ENCODE results near the gene KDM4C. TPM values are rescaled to one million over a fixed set of nuclear protein-coding genes. Genes with fewer than 3 reads are reported as not detected.
"Not testable (repeated sequence)": the region's sequence is repeated elsewhere in the genome, so short reads cannot be mapped to it uniquely, and the experiment has no call there.

Gene KDM4C
- polyA plus RNA-seq, 1 experiment: 12.1 TPM

GRCh38 chr9:7028591-7028990 lies 270.8 kb downstream of the KDM4C start:
- H3K27me3 ChIP-seq (ENCODE audit: control insufficient read depth, insufficient read depth, low read length): no peaks in the 10 kb centered on the region
- H3K9me3 ChIP-seq (ENCODE audit: control insufficient read depth, insufficient read depth, low read length): no peaks in the 10 kb centered on the region
- POLR2A ChIA-PET: no interaction called here
- H3K27ac ChIP-seq (ENCODE audit: low read depth, low read length): no peak overlapping the region
- no peak overlapping the region for H3K4me3 ChIP-seq (ENCODE audit: low read depth, low read length)
- CTCF ChIA-PET: interaction anchor here (0.6 kb wide), 1 partner anchor 717 kb away, joined by 3 read pairs; no protein-coding TSS in a partner anchor
- no peak for DNase-seq (ENCODE audit: low read depth, low spot score)
- TF ChIP-seq CTCF (IDR thresholded peaks at IDR 0.05; ENCODE audit: low read depth, low read length): no peak

- H3K4me3 ChIP-seq (ENCODE audit: low read depth, low read length); H3K27me3 ChIP-seq (ENCODE audit: control insufficient read depth, insufficient read depth, low read length); POLR2A ChIA-PET; H3K9me3 ChIP-seq (ENCODE audit: control insufficient read depth, insufficient read depth, low read length); H3K27ac ChIP-seq (ENCODE audit: low read depth, low read length); DNase-seq (ENCODE audit: low read depth, low spot score); CTCF ChIA-PET: not testable (repeated sequence)
Observed at GRCh38 chr9:7030943-7031342, 273.2 kb downstream of the KDM4C start.

GRCh38 chr9:7033076-7034045 lies 275.6 kb downstream of the KDM4C start:
- H3K4me3 ChIP-seq (ENCODE audit: low read depth, low read length): no peak overlapping the region
- ChIA-PET POLR2A (no interaction called here), CTCF (interaction anchor here (0.5 to 1.4 kb wide), 3 partner anchors 20 to 241 kb away, joined by 3 to 8 read pairs (median 4); no protein-coding TSS in a partner anchor)
- no peaks in the 10 kb centered on the region for H3K9me3 ChIP-seq (ENCODE audit: control insufficient read depth, insufficient read depth, low read length)
- no peaks in the 10 kb centered on the region for H3K27me3 ChIP-seq (ENCODE audit: control insufficient read depth, insufficient read depth, low read length)
- H3K27ac ChIP-seq (ENCODE audit: low read depth, low read length): no peak overlapping the region
- TF ChIP-seq CTCF (IDR thresholded peaks at IDR 0.05; ENCODE audit: low read depth, low read length): no peak
- DNase-seq (ENCODE audit: low read depth, low spot score): no peak

- ChIA-PET POLR2A (no interaction called here), CTCF (interaction anchor here (0.6 to 4.5 kb wide), 3 partner anchors 15 to 210 kb away, joined by 3 to 29 read pairs (median 4); no protein-coding TSS in a partner anchor)
- Histone ChIP-seq H3K4me3 (ENCODE audit: low read depth, low read length) (no peak overlapping the region), H3K27me3 (ENCODE audit: control insufficient read depth, insufficient read depth, low read length) (no peaks in the 10 kb centered on the region), H3K9me3 (ENCODE audit: control insufficient read depth, insufficient read depth, low read length) (no peaks in the 10 kb centered on the region), H3K27ac (ENCODE audit: low read depth, low read length) (no peak overlapping the region)
- no peak for DNase-seq (ENCODE audit: low read depth, low spot score)
- TF ChIP-seq CTCF (IDR thresholded peaks at IDR 0.05; ENCODE audit: low read depth, low read length): no peak
Observed at GRCh38 chr9:7037176-7037575, 279.4 kb downstream of the KDM4C start.

- TF ChIP-seq CTCF (IDR thresholded peaks at IDR 0.05; ENCODE audit: low read depth, low read length): no peak
- Histone ChIP-seq H3K4me3 (ENCODE audit: low read depth, low read length) (no peak overlapping the region), H3K27me3 (ENCODE audit: control insufficient read depth, insufficient read depth, low read length) (no peaks in the 10 kb centered on the region), H3K9me3 (ENCODE audit: control insufficient read depth, insufficient read depth, low read length) (no peaks in the 10 kb centered on the region), H3K27ac (ENCODE audit: low read depth, low read length) (no peak overlapping the region)
- no peak for DNase-seq (ENCODE audit: low read depth, low spot score)
- ChIA-PET CTCF (interaction anchor here (1.6 to 2.2 kb wide), 2 partner anchors 11 to 215 kb away, joined by 3 to 10 read pairs; no protein-coding TSS in a partner anchor), POLR2A (no interaction called here)
Observed at GRCh38 chr9:7042124-7042523, 284.4 kb downstream of the KDM4C start.
